ENCODE results near the gene TLE2.

DNA sequence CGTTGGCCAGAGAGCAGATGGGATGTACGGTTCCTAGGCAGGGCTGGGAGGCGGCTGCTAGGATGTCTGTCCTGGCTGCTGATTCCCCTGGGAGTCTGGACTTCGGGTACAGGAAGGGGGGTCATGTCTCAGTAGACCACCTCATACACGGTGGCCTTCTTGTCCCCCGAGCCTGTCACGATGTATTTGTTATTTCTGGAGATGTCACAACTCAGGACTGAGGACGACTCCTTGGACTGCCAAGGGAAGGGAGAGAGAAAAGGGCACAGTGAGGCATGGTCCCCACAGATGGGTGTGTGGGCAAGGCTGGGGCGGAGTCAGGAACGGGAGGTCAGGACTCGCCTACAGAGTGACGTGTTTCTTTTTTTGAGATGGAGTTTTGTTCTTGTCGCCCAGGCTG, 31.4 kb downstream of the TLE2 start:
- TF ChIP-seq EZH2 (IDR thresholded peaks at IDR 0.05; ENCODE audit: low read length, unreplicated experiment): no peak
- TF ChIP-seq, protein P1, sequence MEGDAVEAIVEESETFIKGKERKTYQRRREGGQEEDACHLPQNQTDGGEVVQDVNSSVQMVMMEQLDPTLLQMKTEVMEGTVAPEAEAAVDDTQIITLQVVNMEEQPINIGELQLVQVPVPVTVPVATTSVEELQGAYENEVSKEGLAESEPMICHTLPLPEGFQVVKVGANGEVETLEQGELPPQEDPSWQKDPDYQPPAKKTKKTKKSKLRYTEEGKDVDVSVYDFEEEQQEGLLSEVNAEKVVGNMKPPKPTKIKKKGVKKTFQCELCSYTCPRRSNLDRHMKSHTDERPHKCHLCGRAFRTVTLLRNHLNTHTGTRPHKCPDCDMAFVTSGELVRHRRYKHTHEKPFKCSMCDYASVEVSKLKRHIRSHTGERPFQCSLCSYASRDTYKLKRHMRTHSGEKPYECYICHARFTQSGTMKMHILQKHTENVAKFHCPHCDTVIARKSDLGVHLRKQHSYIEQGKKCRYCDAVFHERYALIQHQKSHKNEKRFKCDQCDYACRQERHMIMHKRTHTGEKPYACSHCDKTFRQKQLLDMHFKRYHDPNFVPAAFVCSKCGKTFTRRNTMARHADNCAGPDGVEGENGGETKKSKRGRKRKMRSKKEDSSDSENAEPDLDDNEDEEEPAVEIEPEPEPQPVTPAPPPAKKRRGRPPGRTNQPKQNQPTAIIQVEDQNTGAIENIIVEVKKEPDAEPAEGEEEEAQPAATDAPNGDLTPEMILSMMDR (conservative IDR thresholded peaks at IDR 0.05; ENCODE audit: low read depth, low read length): no peak
